Fibroblast of skin of left biceps (primary cell): Measurements from ENCODE around the gene ALDH4A1.
"Not testable (repeated sequence)": the region's sequence is repeated elsewhere in the genome, so short reads cannot be mapped to it uniquely, and the experiment has no call there.

Experiments used
- DNase-seq, 2 experiments: peaks; one replicate each; pipeline ENCODE4 v3.0.0-alpha.2; 2013; ENCODE audit warnings: low read depth in 2 of 2

Gene ALDH4A1

DNA sequence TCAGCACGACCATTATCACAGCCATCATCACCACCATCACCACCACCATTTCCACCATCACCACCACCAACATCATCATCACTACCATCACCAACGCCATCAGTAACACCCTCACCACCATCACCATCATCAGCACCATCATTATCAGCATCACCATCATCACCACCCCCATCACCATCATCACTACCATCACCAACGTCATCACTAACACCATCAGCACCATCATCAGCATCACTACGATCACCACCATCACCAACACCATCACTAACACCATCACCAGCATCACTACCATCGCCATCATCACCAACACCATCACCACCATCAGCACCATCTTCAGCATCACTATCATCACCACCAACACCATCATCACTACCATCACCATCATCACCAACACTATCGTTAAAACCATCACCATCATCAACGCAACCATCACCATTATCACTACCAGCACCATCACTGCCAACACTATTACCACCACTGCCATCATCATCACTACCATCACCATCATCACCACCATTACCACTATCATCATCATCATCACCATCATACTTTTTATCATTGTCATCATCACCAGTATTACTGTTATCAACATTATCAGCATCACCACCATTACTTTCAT, 44.2 kb downstream of the ALDH4A1 start:
- no peak for DNase-seq

DNA sequence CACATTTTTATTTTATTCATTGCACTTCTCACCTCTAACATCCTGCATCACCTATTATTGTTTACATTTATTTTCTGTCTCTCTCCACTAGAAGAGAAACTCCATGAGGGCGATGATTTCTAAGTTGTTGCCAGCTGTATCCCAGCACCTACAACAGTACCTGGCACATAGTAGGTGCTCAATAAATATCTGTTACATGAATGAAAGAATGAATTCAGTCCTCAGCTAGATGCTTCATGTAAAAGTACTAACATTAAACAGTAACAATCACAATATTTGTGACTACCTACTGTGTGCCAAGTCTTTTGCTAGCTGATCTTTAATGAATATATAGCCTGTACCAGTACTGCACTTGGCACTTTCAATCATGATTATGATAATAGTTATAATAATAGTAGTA, 45.9 kb downstream of the ALDH4A1 start:
- DNase-seq = no peak

DNA sequence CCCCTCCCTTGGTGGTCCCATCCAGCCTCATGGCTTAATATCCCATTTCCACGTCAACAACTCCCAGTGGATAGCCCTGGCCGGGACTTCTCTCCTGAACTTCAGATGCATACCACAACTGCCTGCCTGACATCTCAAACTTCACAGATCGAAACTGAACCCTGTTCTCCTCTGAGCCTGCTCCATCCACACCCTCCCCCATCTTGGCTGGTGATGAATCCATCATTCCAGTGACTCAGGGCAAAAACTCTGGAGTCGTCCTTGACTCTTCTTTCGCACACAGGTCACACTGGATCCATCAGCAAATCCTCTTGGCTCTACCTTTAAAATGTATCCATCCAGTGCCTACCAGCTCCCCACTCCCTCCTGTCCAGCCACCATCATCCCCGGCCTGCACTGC, 46.8 kb downstream of the ALDH4A1 start:
- DNase-seq = no peak

DNA sequence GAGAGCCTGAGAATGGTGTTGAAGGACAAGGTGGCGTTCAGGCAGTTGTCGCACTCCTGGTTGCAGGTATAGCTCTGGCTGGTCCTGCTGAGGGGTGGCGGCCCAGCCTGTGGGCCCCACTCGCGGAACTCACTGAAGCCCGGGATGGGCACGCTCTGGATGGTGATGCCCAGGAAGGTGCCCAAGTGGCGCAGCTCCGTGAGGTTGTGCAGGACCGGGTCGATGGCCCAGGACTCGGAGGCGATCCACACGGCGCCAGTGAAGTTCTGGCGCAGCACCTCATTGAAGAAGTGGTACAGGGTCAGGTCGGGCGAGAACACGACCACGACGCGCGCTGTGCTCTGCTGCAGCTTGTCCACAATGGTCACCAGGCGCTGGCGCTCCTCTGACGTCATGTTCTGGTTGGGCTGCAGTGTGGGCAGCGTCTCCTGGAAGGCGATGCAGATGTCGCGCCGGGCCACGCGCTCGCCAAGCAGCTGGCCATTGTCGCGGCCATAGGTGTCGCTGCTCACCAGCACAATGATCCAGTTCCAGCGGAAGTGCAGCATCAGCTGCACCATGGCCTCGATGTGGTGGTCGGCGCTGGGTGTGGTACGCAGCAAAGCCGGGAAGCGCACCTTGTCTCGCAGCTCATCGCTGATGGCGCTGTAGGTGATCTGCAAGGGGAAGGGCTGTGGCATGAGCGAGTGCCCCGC, 47.9 kb downstream of the ALDH4A1 start:
- no peak for DNase-seq

DNA sequence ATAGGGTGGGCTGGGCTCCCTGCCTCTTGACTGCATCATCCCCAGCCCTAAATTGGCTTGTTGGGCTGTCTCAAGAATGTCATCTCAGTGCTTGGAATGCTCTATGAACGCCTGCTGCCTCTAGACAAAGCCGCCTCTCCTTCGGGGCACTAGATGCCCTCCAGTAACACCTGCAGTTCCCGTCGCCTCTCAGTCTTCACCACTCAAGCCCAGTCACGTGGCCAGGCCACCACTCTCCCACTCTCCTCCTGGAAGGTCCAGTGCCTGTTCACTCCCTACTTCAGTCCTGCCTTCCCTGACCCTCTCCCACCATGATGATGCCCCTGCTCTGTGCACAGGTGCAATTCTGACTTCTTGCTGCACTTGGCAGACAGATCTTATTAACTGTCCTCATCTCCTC, 49.9 kb downstream of the ALDH4A1 start:
- no peak for DNase-seq

DNA sequence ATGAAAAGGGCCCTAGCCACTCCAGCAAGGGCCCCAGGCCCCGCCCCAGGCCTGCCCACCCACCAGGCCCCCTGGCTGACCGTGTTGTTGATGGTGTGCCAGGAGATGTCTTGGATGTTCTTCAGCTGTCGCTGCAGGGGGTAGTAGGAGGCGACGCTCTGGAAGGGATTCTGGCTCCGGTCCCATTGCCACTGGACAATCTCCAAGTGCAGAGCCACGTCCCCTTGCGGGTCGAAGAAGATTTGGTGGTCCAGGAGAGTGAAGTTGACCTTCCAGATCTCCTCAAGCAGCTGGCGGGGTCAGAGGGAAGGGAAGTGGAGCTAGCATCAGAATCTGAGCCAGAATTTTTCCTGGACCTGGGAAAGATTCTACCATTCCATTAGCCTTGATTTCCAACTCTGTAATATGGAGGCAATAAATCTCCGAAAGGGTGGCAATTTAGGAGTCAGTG, 53.1 kb downstream of the ALDH4A1 start:
- DNase-seq = no peak

DNA sequence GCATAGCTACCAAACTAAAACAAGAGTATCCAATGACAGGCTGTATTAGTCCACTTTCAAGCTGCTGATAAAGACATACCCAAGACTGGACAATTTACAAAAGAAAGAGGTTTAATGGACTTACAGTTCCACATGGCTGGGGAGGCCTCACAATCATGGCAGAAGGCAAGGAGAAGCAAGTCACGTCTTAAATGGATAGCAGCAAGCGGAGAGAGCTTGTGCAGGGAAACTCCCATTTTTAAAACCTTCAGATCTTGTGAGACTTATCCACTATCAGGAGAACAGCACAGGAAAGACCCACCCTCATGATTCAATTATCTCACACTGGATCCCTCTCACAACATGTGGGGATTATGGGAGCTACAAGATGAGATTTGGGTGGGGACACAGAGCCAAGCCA, 54.6 kb downstream of the ALDH4A1 start:
- DNase-seq = not testable (repeated sequence)

DNA sequence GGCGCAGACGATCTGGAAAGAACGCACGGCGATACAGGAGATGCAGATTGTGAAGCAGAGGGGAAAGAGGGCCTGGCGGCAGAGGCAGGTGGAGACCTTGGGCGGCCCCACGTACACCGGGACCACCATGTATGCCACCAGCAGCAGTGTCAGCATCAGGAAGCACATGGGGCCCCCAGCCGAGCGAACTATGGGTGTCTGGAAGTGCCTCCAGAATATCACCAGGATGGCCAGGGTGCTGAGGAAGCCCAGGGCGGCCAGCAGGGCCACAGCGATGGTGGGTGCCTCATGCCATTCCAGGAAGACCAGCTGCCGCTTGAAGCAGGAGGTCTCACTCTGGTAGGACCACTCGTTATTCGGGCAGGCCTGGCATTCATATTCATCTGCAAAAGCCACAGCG, 62.2 kb downstream of the ALDH4A1 start:
- DNase-seq = no peak

DNA sequence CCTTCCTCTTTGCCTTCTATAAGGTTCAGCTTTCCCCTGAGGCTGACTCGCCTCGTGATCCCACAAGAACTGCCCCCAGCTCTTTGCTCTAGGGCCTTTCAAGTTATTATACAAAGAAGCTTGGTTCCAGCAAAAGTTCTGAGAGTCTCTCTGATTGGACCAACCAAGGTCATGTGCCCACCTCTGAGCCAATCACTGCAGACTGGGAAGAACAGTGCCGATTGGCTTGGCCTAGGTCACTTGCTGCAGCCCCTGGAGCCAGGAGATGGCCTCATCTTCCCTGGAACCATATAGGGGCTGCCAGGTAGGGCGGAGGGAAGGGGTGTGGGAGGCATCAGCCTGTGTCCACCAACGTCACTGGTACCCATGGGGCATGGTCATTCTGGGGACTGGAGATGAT, 65.7 kb downstream of the ALDH4A1 start:
- DNase-seq = no peak

DNA sequence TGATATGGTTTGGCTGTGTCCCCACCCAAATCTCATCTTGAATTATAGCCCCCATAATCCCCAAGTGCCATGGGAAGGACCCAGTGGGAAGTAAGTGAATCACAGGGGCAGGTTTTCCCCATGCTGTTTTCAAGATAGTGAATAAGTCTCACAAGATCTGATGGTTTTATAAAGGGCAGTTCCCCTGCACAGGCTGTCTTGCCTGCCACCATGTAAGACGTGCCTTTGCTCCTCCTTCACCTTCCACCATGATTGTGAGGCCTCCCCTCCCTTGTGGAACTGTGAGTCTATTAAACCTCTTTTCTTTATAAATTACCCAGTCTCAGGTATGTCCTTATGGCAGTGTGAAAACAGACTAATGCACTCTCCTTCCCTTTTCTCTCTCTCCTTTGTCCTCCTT, 70.0 kb downstream of the ALDH4A1 start:
- not testable (repeated sequence) for DNase-seq

DNA sequence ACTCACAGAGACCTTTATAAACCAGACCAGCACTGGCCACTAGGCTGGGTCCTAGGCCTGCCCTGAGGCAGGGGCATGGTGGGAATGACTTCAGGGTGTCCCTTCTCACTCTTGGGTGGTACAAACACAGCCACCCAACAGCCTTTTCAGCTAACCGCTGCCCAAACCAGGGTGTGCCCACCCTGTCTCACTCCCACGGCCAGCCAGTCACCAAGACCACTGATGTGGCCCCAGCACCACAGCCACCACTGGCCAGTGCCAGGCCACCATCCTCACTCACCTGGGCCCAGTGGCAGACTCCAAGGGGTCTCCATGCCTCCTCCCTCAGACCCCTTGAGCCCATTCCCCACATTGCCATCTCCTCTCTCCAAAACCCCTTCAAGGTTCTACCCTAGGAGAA, 70.7 kb downstream of the ALDH4A1 start:
- DNase-seq = no peak

DNA sequence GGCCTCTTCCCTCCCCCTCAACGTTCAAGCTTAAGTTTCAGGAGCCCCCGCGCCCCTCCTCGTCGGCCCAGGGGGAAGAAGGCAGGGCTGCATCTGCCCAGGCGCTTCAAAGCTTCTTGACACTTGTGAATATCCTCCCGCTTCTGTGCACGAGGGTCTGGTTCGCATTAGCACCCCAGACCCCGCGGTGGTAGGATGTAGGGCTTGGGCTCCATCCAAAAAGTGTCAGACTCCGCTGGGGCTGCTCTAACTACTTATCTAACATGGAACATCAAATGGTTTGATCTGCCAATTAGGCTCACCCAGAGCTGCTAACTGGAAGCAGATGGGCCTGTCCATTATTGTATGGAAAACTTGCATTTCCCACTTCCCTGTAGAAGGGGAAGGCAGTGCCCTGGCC, 71.8 kb downstream of the ALDH4A1 start:
- DNase-seq = no peak

DNA sequence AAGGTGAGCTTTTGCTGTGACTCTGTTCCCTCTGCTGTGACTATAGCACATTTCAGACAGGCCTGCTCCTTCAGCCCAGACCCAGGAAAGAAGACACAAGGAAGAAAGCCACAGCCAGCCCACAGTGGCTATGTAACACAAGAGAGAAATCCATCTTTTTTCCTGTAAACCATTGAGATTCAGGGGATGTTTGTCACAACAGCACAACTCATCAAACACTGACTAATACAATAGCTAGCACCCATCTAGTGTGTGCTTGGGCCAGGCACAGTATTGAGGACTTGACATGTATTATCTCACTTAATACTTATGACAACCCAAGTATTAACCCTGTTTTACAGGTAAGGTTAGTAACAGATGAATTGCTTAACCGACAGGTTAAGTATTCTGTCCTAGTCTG, 72.7 kb downstream of the ALDH4A1 start:
- DNase-seq = no peak

DNA sequence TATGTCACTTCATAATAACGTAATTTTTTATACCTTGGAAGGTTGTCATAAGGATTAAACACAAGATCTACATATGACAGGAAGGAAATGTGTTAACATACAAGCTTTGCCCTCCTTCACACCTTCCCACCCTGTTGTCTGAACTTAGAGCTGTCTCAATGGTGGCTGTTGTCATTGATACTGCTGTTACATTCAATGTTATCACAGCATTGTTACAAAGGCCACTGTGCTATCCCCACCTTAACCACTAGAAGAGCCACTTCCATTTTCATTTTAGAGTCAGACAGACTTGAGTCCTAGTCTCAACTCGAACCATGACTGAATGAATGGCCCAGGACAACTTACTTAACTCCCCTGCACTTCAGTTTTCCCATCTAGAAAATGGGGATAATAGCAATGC, 74.1 kb downstream of the ALDH4A1 start:
- no peak for DNase-seq

DNA sequence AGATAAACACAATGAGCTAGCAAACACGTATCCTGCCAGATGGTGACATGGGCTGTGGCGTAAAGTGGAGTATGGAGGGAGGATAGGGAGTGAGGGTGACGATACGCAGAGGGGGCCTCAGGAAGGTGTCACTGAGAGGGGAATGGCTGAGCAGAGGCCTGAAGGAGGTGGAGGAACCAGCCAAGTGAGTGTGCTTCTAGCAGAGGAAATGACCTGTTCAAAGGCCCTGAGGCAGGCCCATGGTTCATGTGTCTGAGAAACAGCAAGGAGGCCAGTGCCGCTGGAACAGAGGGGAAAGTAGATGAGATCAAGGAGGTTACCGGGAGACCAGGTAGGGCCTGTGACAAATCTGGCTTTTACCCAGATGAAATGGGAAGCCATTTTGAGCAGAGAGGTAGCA, 78.9 kb downstream of the ALDH4A1 start:
- no peak for DNase-seq
